Osteoblast (primary cell): ENCODE results near the gene MRPL53. TPM values are rescaled to one million over a fixed set of nuclear protein-coding genes. Genes with fewer than 3 reads are reported as not detected.

Experiments used
- DNase-seq: peaks from one replicate; pipeline ENCODE4 v3.0.0; 2011; ENCODE audit warnings: low spot score, mixed read lengths; ENCODE audit not compliant: insufficient read length; ENCODE audit errors: missing footprints
- H2AFZ ChIP-seq: 2 replicates; pipeline ENCODE4 v1.6.0; 2011; ENCODE audit warnings: mild to moderate bottlenecking, low read length
- H3K27ac ChIP-seq: 2 replicates; pipeline ENCODE4 v1.5.1; 2011; ENCODE audit warnings: mild to moderate bottlenecking, low read depth, low read length, moderate library complexity
- H3K27me3 ChIP-seq: 2 replicates; pipeline ENCODE4 v1.6.0; 2012; ENCODE audit warnings: mild to moderate bottlenecking, control low read depth, inconsistent platforms, low read length, moderate library complexity; ENCODE audit not compliant: insufficient read depth
- H3K36me3 ChIP-seq: 2 replicates; pipeline ENCODE4 v1.5.1; 2011; ENCODE audit warnings: mild to moderate bottlenecking, low read length, control low read depth, moderate library complexity; ENCODE audit not compliant: insufficient read depth
- H3K4me1 ChIP-seq: 2 replicates; pipeline ENCODE4 v1.5.1; 2011; ENCODE audit warnings: mild to moderate bottlenecking, low read length, control low read depth, moderate library complexity; ENCODE audit not compliant: insufficient read depth
- H3K4me2 ChIP-seq: 2 replicates; pipeline ENCODE4 v1.6.0; 2011; ENCODE audit warnings: mild to moderate bottlenecking, low read length; ENCODE audit not compliant: insufficient read depth
- H3K4me3 ChIP-seq: fragments of 200-600 bp; sonication (generic); 3 replicates; pipeline ENCODE4 v1.5.1; 2012; ENCODE audit warnings: mild to moderate bottlenecking, low read length, inconsistent platforms; ENCODE audit not compliant: insufficient read depth
- H3K79me2 ChIP-seq: 2 replicates; pipeline ENCODE4 v1.6.0; 2012; ENCODE audit warnings: mild to moderate bottlenecking, low read length, control low read depth, inconsistent platforms; ENCODE audit not compliant: insufficient read depth
- H3K9me3 ChIP-seq: 2 replicates; pipeline ENCODE4 v1.5.1; 2011; ENCODE audit warnings: low read depth, low read length, control low read depth
- H4K20me1 ChIP-seq: 2 replicates; pipeline ENCODE4 v1.6.0; 2012; ENCODE audit warnings: mild to moderate bottlenecking, low read length, control low read depth; ENCODE audit not compliant: insufficient read depth
- CTCF ChIP-seq: IDR thresholded peaks from 2 replicates; pipeline ENCODE4 v1.5.1; 2011; ENCODE audit warnings: mild to moderate bottlenecking, low read depth, low read length, moderate library complexity; ENCODE audit errors: extremely low read depth
- total RNA-seq: library from RNA; depleted of rRNA; stranded (reverse); fragments of >200 nt; gene quantifications from 2 replicates; pipeline ENCODE4 v1.2.3, GENCODE V29; 2012

The MRPL53 gene
- total RNA-seq, 1 donor: 23.5 TPM

- Histone ChIP-seq H3K9me3 (no peaks in the 10 kb centered on the region), H3K27ac (no peak overlapping the region), H3K4me2 (no peak overlapping the region), H2AFZ (no peak overlapping the region), H4K20me1 (peaks cover 7% of the 10 kb centered on the region), H3K4me1 (peaks cover under 1% of the 10 kb centered on the region), H3K36me3 (peaks cover 41% of the 10 kb centered on the region), H3K27me3 (no peaks in the 10 kb centered on the region), H3K79me2 (no peaks in the 10 kb centered on the region), H3K4me3 (no peak overlapping the region)
- TF ChIP-seq CTCF: no peak
- peak; percentile 65 for DNase-seq
Observed at GRCh38 chr2:74429487-74430451, 42.7 kb downstream of the MRPL53 start.

- Histone ChIP-seq H3K4me3 (no peak overlapping the region), H3K4me2 (no peak overlapping the region), H3K4me1 (peaks cover 6% of the 10 kb centered on the region), H3K9me3 (no peaks in the 10 kb centered on the region), H2AFZ (no peak overlapping the region), H3K79me2 (no peaks in the 10 kb centered on the region), H3K27ac (no peak overlapping the region), H3K27me3 (no peaks in the 10 kb centered on the region), H4K20me1 (peaks cover 7% of the 10 kb centered on the region), H3K36me3 (peaks cover 41% of the 10 kb centered on the region)
- TF ChIP-seq CTCF: no peak
- peak; percentile 82 for DNase-seq
Observed at GRCh38 chr2:74428675-74429074, 43.8 kb downstream of the MRPL53 start.

GRCh38 chr2:74427551-74427950 lies 44.9 kb downstream of the MRPL53 start:
- Histone ChIP-seq H3K79me2 (no peaks in the 10 kb centered on the region), H3K36me3 (peaks cover 41% of the 10 kb centered on the region), H3K4me3 (no peak overlapping the region), H3K4me2 (no peak overlapping the region), H3K27ac (no peak overlapping the region), H3K9me3 (no peaks in the 10 kb centered on the region), H2AFZ (no peak overlapping the region), H3K4me1 (peaks cover 6% of the 10 kb centered on the region), H4K20me1 (peaks cover 7% of the 10 kb centered on the region), H3K27me3 (no peaks in the 10 kb centered on the region)
- peak; percentile 83 for DNase-seq
- TF ChIP-seq CTCF: no peak

GRCh38 chr2:74426181-74426758 lies 46.2 kb downstream of the MRPL53 start:
- Histone ChIP-seq H3K4me2 (no peak overlapping the region), H3K4me1 (peaks cover 10% of the 10 kb centered on the region), H3K27me3 (no peaks in the 10 kb centered on the region), H2AFZ (no peak overlapping the region), H3K79me2 (no peaks in the 10 kb centered on the region), H3K36me3 (peaks cover 37% of the 10 kb centered on the region), H3K27ac (no peak overlapping the region), H3K9me3 (no peaks in the 10 kb centered on the region), H3K4me3 (no peak overlapping the region), H4K20me1 (peaks cover 7% of the 10 kb centered on the region)
- TF ChIP-seq CTCF: no peak
- DNase-seq: peak; percentile 73
